GM23338 (cell line): Measurements from ENCODE around the gene MON2.

Source experiments
- CTCF ChIP-seq, 2 experiments: fragments of 200-600 bp in 1 of 2; sonication (generic) in 1 of 2; conservative IDR thresholded peaks; 2 replicates each; pipeline versions ENCODE4 v1.5.1 to v1.6.1; 2016 to 2017; ENCODE audit warnings: antibody characterized with exemption in 2 of 2, low read depth in 2 of 2, mild to moderate bottlenecking in 2 of 2, moderate library complexity in 1 of 2
- EZH2 ChIP-seq: fragments of 200-600 bp; sonication (generic); IDR thresholded peaks from one replicate; pipeline ENCODE4 v1.8.0; 2017; ENCODE audit warnings: antibody characterized with exemption, mild to moderate bottlenecking, low read depth; ENCODE audit not compliant: unreplicated experiment
- POLR2AphosphoS5 ChIP-seq: IDR thresholded peaks from 2 replicates; pipeline ENCODE4 v1.6.1; 2016; ENCODE audit warnings: antibody characterized with exemption, low read depth
- REST ChIP-seq: IDR thresholded peaks from one replicate; pipeline ENCODE4 v1.6.1; 2018; ENCODE audit warnings: antibody characterized with exemption; ENCODE audit not compliant: unreplicated experiment

DNA sequence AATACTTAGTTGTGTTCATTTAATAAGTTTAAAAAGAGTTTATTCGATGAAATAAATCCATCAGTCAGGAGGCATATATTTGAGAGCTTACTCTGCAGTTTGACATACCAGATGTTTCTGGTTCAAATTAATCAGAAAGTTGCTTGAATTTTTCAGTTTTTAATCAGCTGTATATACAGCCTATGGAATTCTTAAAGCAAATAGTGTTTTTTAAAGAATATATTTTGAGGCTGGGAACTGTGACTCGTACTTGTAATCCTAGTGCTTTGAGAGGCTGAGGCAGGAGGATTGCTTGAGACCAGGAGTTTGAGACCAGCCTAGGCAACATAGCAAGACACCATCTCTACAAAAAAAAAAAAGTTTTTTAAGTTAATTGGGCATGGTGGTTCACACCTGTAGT is 112.1 kb downstream of the MON2 start:
- TF ChIP-seq CTCF (conservative IDR thresholded peaks at IDR 0.05; ENCODE audit: low read depth in 2 of 2) = no peak
- no peak for TF ChIP-seq EZH2
- no peak for TF ChIP-seq POLR2AphosphoS5
- TF ChIP-seq REST = no peak
